ENCODE data around the gene EPM2AIP1. TPM values are rescaled to one million over a fixed set of nuclear protein-coding genes. Genes with fewer than 3 reads are reported as not detected.
"Not testable (repeated sequence)": the region's sequence is repeated elsewhere in the genome, so short reads cannot be mapped to it uniquely, and the experiment has no call there.

Gene EPM2AIP1
- total RNA-seq, 4 donors from 2014 or later = 9.9 to 18.4 (median 14.8) TPM

GRCh38 chr3:36969540-36970432 is 23.1 kb downstream of the EPM2AIP1 start:
- 24 to 32% methylated on average over 4 of the region's 4 CpGs for WGBS, 2 donors

GRCh38 chr3:36969085-36969484 is 23.8 kb downstream of the EPM2AIP1 start:
- no peaks in the 10 kb centered on the region for H3K27me3 ChIP-seq
- no peak for TF ChIP-seq EP300 (IDR thresholded peaks at IDR 0.05)
- no peaks in the 10 kb centered on the region for H3K9me3 ChIP-seq
- H3K4me3 ChIP-seq = no peak overlapping the region
- no peak overlapping the region for H3K27ac ChIP-seq
- peaks cover 0 to 4% (median 0%) of the 10 kb centered on the region in 4 donors for H3K4me1 ChIP-seq
- no peak for DNase-seq (ENCODE audit: low spot score in 2 of 2)
- H3K36me3 ChIP-seq = peaks cover 0 to 17% (median 0%) of the 10 kb centered on the region in 3 donors
- WGBS, 2 donors = 81 to 83% methylated on average over 4 of the region's 4 CpGs

More at GRCh38 chr3:36969540-36970432, 23.1 kb downstream of the EPM2AIP1 start:
- no peak for TF ChIP-seq POLR2A (IDR thresholded peaks at IDR 0.05)
- TF ChIP-seq CTCF (IDR thresholded peaks at IDR 0.05) = no peak
- no peak for TF ChIP-seq EP300 (IDR thresholded peaks at IDR 0.05)
- H3K27ac ChIP-seq = no peak overlapping the region
- no peaks in the 10 kb centered on the region for H3K9me3 ChIP-seq
- no peak overlapping the region for H3K4me3 ChIP-seq
- DNase-seq (ENCODE audit: low spot score in 2 of 2) = no peak
- no peaks in the 10 kb centered on the region for H3K27me3 ChIP-seq
- H3K4me1 ChIP-seq = peaks cover 0 to 4% (median 0%) of the 10 kb centered on the region in 4 donors
- H3K36me3 ChIP-seq = peaks cover 0 to 24% (median 0%) of the 10 kb centered on the region in 3 donors

- TF ChIP-seq CTCF (IDR thresholded peaks at IDR 0.05) (no peak), EP300 (IDR thresholded peaks at IDR 0.05) (no peak), POLR2A (IDR thresholded peaks at IDR 0.05) (no peak)
- no peak overlapping the region for H3K4me3 ChIP-seq
- H3K27ac ChIP-seq = no peak overlapping the region
- H3K36me3 ChIP-seq = no peaks in the 10 kb centered on the region
- H3K4me1 ChIP-seq = peaks cover 0 to 4% (median 0%) of the 10 kb centered on the region in 4 donors
- no peaks in the 10 kb centered on the region for H3K9me3 ChIP-seq
- WGBS, 2 donors = 67 to 78% methylated on average over 3 of the region's 3 CpGs
- DNase-seq (ENCODE audit: low spot score in 2 of 2) = no peak
- H3K27me3 ChIP-seq = no peaks in the 10 kb centered on the region
These were observed 27.5 kb downstream of the EPM2AIP1 start for GRCh38 chr3:36965440-36965839.

- H3K9me3 ChIP-seq = no peaks in the 10 kb centered on the region
- DNase-seq (ENCODE audit: low spot score in 2 of 2) = no peak
- no peak for TF ChIP-seq CTCF (IDR thresholded peaks at IDR 0.05)
- TF ChIP-seq POLR2A (IDR thresholded peaks at IDR 0.05) = no peak
- TF ChIP-seq EP300 (IDR thresholded peaks at IDR 0.05) = no peak
- H3K4me3 ChIP-seq = no peak overlapping the region
- no peaks in the 10 kb centered on the region for H3K27me3 ChIP-seq
- no peak overlapping the region for H3K27ac ChIP-seq
- no peaks in the 10 kb centered on the region for H3K36me3 ChIP-seq
- H3K4me1 ChIP-seq = peaks cover 0 to 2% (median 0%) of the 10 kb centered on the region in 4 donors
These were observed 28.1 kb downstream of the EPM2AIP1 start for GRCh38 chr3:36964817-36965216.

- H3K9me3 ChIP-seq = no peaks in the 10 kb centered on the region
- no peaks in the 10 kb centered on the region for H3K27me3 ChIP-seq
- whole genome bisulfite sequencing, 2 donors = 87 to 93% methylated on average over 1 of the region's 1 CpG
- TF ChIP-seq CTCF (IDR thresholded peaks at IDR 0.05) (no peak), POLR2A (IDR thresholded peaks at IDR 0.05) (no peak), EP300 (IDR thresholded peaks at IDR 0.05) (no peak)
- no peaks in the 10 kb centered on the region for H3K36me3 ChIP-seq
- no peaks in the 10 kb centered on the region for H3K4me1 ChIP-seq
- H3K4me3 ChIP-seq = no peak overlapping the region
- H3K27ac ChIP-seq = no peak overlapping the region
- DNase-seq (ENCODE audit: low spot score in 2 of 2) = no peak
These were observed 28.6 kb downstream of the EPM2AIP1 start for GRCh38 chr3:36964331-36964730.

- WGBS, 2 donors = 94% methylated on average over 7 of the region's 7 CpGs
- not testable (repeated sequence) for H3K9me3 ChIP-seq; H3K27me3 ChIP-seq; H3K4me1 ChIP-seq; H3K4me3 ChIP-seq; H3K36me3 ChIP-seq; DNase-seq (ENCODE audit: low spot score in 2 of 2); H3K27ac ChIP-seq
These were observed 29.9 kb downstream of the EPM2AIP1 start for GRCh38 chr3:36963008-36963407.
